HCT116 (cell line): ENCODE measurements around the gene NEK11.

Experiments
- CBX3 ChIP-seq: IDR thresholded peaks from 2 replicates; pipeline ENCODE4 v1.6.1; 2012; ENCODE audit warnings: low read depth
- CEBPB ChIP-seq: IDR thresholded peaks from 2 replicates; pipeline ENCODE4 v1.6.1; 2012; ENCODE audit warnings: low read depth
- EZH2 ChIP-seq: fragments of 200-600 bp; sonication (generic); IDR thresholded peaks from 2 replicates; pipeline ENCODE4 v1.6.1; 2017; ENCODE audit warnings: antibody characterized with exemption, mixed run types
- EZH2phosphoT487 ChIP-seq: fragments of 200-600 bp; IDR thresholded peaks from 2 replicates; pipeline ENCODE4 v1.6.1; 2018; ENCODE audit warnings: antibody characterized with exemption, borderline replicate concordance
- FOSL1 ChIP-seq: IDR thresholded peaks from 2 replicates; pipeline ENCODE4 v1.6.1; 2012; ENCODE audit warnings: low read depth
- JUND ChIP-seq: IDR thresholded peaks from 2 replicates; pipeline ENCODE4 v1.6.1; 2012
- POLR2A ChIP-seq: IDR thresholded peaks from 2 replicates; pipeline ENCODE4 v1.7.0; 2011; ENCODE audit warnings: borderline replicate concordance; ENCODE audit not compliant: insufficient read depth, insufficient read length; ENCODE audit errors: extremely low read depth
- POLR2AphosphoS5 ChIP-seq: IDR thresholded peaks from 2 replicates; pipeline ENCODE4 v1.6.1; 2011; ENCODE audit warnings: mild to moderate bottlenecking, low read depth, low read length, moderate library complexity
- SIN3A ChIP-seq: IDR thresholded peaks from 2 replicates; pipeline ENCODE4 v1.6.1; 2012; ENCODE audit warnings: low read depth
- SRF ChIP-seq: IDR thresholded peaks from 2 replicates; pipeline ENCODE4 v1.6.1; 2012; ENCODE audit warnings: low read depth
- YY1 ChIP-seq: IDR thresholded peaks from 2 replicates; pipeline ENCODE4 v1.6.1; 2011; ENCODE audit warnings: low read length, low read depth, moderate library complexity, mild to moderate bottlenecking; ENCODE audit not compliant: insufficient replicate concordance; ENCODE audit errors: extremely low read depth
- ZNF274 ChIP-seq: fragments of 200-500 bp; sonication (Bioruptor generic); IDR thresholded peaks from 2 replicates; pipeline ENCODE4 v1.6.1; 2014; ENCODE audit warnings: mild to moderate bottlenecking, low read depth, low read length, inconsistent platforms
- TF ChIP-seq, protein P1 (sequence below), 3 experiments: fragments of 200-600 bp in 1 of 3; sonication (generic) in 1 of 3; IDR thresholded peaks in 2 of 3; conservative IDR thresholded peaks in 1 of 3; 2 replicates each; pipeline ENCODE4 v1.5.1; 2012 to 2017; ENCODE audit warnings: low read depth in 2 of 3, low read length in 2 of 3, antibody characterized with exemption in 1 of 3, borderline replicate concordance in 1 of 3, control low read depth in 1 of 3, mild to moderate bottlenecking in 1 of 3, mixed read lengths in 1 of 3, mixed run types in 1 of 3, moderate library complexity in 1 of 3; ENCODE audit not compliant: insufficient read depth in 1 of 3
- TF ChIP-seq, protein P2 (sequence below): IDR thresholded peaks from 2 replicates; pipeline ENCODE4 v1.6.1; 2012; ENCODE audit warnings: low read depth

DNA sequence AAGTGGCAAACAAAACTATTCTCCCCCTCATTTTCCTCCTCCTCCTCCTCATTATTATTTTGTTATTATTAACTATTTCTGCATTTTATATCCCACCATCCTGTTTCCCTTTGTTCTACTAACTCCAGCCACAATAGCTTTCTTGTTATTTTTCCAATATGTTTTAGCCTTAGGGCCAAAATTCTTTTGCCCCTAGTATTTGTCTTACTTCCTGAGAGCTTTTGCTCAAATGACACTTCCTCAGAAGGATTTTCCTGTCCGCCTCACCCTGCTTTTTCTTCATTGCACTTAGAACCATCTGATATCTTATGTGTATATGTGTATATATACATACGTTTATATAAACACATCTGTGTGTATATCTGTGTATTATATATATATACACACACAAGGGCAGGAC, 322.2 kb downstream of the NEK11 start:
- TF ChIP-seq ZNF274 (no peak), CBX3 (no peak), FOSL1 (no peak), EZH2phosphoT487 (no peak), EZH2 (no peak), POLR2AphosphoS5 (no peak), POLR2A (no peak), SIN3A (no peak), SRF (no peak), YY1 (no peak), CEBPB (no peak), JUND (no peak)
- TF ChIP-seq, protein P1, sequence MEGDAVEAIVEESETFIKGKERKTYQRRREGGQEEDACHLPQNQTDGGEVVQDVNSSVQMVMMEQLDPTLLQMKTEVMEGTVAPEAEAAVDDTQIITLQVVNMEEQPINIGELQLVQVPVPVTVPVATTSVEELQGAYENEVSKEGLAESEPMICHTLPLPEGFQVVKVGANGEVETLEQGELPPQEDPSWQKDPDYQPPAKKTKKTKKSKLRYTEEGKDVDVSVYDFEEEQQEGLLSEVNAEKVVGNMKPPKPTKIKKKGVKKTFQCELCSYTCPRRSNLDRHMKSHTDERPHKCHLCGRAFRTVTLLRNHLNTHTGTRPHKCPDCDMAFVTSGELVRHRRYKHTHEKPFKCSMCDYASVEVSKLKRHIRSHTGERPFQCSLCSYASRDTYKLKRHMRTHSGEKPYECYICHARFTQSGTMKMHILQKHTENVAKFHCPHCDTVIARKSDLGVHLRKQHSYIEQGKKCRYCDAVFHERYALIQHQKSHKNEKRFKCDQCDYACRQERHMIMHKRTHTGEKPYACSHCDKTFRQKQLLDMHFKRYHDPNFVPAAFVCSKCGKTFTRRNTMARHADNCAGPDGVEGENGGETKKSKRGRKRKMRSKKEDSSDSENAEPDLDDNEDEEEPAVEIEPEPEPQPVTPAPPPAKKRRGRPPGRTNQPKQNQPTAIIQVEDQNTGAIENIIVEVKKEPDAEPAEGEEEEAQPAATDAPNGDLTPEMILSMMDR (IDR thresholded peaks at IDR 0.05 in 2 of 3, conservative IDR thresholded peaks at IDR 0.05 in 1 of 3; ENCODE audit: borderline replicate concordance in 1 of 3, insufficient read depth in 1 of 3, low read depth in 2 of 3, low read length in 2 of 3) = no peak
- TF ChIP-seq, protein P2, sequence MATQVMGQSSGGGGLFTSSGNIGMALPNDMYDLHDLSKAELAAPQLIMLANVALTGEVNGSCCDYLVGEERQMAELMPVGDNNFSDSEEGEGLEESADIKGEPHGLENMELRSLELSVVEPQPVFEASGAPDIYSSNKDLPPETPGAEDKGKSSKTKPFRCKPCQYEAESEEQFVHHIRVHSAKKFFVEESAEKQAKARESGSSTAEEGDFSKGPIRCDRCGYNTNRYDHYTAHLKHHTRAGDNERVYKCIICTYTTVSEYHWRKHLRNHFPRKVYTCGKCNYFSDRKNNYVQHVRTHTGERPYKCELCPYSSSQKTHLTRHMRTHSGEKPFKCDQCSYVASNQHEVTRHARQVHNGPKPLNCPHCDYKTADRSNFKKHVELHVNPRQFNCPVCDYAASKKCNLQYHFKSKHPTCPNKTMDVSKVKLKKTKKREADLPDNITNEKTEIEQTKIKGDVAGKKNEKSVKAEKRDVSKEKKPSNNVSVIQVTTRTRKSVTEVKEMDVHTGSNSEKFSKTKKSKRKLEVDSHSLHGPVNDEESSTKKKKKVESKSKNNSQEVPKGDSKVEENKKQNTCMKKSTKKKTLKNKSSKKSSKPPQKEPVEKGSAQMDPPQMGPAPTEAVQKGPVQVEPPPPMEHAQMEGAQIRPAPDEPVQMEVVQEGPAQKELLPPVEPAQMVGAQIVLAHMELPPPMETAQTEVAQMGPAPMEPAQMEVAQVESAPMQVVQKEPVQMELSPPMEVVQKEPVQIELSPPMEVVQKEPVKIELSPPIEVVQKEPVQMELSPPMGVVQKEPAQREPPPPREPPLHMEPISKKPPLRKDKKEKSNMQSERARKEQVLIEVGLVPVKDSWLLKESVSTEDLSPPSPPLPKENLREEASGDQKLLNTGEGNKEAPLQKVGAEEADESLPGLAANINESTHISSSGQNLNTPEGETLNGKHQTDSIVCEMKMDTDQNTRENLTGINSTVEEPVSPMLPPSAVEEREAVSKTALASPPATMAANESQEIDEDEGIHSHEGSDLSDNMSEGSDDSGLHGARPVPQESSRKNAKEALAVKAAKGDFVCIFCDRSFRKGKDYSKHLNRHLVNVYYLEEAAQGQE = no peak
